IMR-90 (cell line): ENCODE results near the gene DBP. TPM values are rescaled to one million over a fixed set of nuclear protein-coding genes. Genes with fewer than 3 reads are reported as not detected.

Source experiments
- ATAC-seq: fragments of 200-7000 bp; cut with Tn5 transposase; 2 replicates; pipeline ENCODE4 v1.9.1; 2020; ENCODE audit warnings: low read depth, mild to moderate bottlenecking, moderate library complexity
- BruUV-seq: library from RNA; stranded (reverse); fragments of 400-500 nt; replicated peaks from 2 replicates; lab custom pipeline; 2021; lab: Mats Ljungman, UMichigan
- CTCF ChIA-PET: fragments of 300-600 bp; formaldehyde crosslinking; extraction: SDS; loops from one replicate; lab custom pipeline; 2021; ENCODE audit warnings: antibody characterized with exemption; lab: Yijun Ruan, JAX
- POLR2A ChIA-PET: fragments of 300-600 bp; sonication (Branson Sonifier 250); formaldehyde crosslinking; loops from one replicate; lab custom pipeline; 2022; ENCODE audit warnings: antibody characterized with exemption; ENCODE audit not compliant: unreplicated experiment; lab: Charles Lee
- DNase-seq: peaks from one replicate; pipeline ENCODE4 v3.0.0; 2013
- H2AFZ ChIP-seq: replicated peaks from 2 replicates; pipeline ENCODE3; 2013; ENCODE audit warnings: low read length, mild to moderate bottlenecking; ENCODE audit not compliant: poor library complexity
- H2AK5ac ChIP-seq: 2 replicates; pipeline ENCODE4 v1.6.1; 2013; ENCODE audit warnings: low read depth, low read length, inconsistent platforms
- H2AK9ac ChIP-seq: replicated peaks from 2 replicates; pipeline ENCODE3; 2013; ENCODE audit warnings: mild to moderate bottlenecking, low read depth, low read length, moderate library complexity; ENCODE audit not compliant: poor library complexity
- H2BK120ac ChIP-seq: 2 replicates; pipeline ENCODE4 v1.6.1; 2013; ENCODE audit warnings: low read depth, low read length, inconsistent platforms
- H2BK15ac ChIP-seq: 3 replicates; pipeline ENCODE4 v1.6.1; 2013; ENCODE audit warnings: low read depth, low read length, inconsistent platforms
- H2BK20ac ChIP-seq: 2 replicates; pipeline ENCODE4 v1.6.1; 2013; ENCODE audit warnings: low read depth, mild to moderate bottlenecking, inconsistent platforms, low read length, moderate library complexity
- H2BK5ac ChIP-seq: 2 replicates; pipeline ENCODE4 v1.6.1; 2013; ENCODE audit warnings: mild to moderate bottlenecking, low read depth, low read length, inconsistent platforms; ENCODE audit not compliant: poor library complexity, severe bottlenecking
- H3K14ac ChIP-seq: replicated peaks from 2 replicates; pipeline ENCODE4 v1.6.1; 2013; ENCODE audit warnings: low read depth, low read length, inconsistent platforms
- H3K18ac ChIP-seq: 2 replicates; pipeline ENCODE4 v1.6.1; 2013; ENCODE audit warnings: low read depth, low read length, control low read depth
- H3K23ac ChIP-seq: 2 replicates; pipeline ENCODE4 v1.6.1; 2013; ENCODE audit warnings: low read depth, low read length, inconsistent platforms
- H3K27ac ChIP-seq: 2 replicates; pipeline ENCODE4 v1.5.1; 2013; ENCODE audit warnings: mild to moderate bottlenecking, control low read depth, low read length; ENCODE audit not compliant: insufficient read depth
- H3K27me3 ChIP-seq: 2 replicates; pipeline ENCODE4 v1.6.1; 2013; ENCODE audit warnings: low read length; ENCODE audit not compliant: control insufficient read depth, insufficient read depth
- H3K36me3 ChIP-seq: 2 replicates; pipeline ENCODE4 v1.6.1; 2013; ENCODE audit warnings: low read length, mixed read lengths; ENCODE audit not compliant: control insufficient read depth, insufficient read depth
- H3K4ac ChIP-seq: 2 replicates; pipeline ENCODE4 v1.6.1; 2013; ENCODE audit warnings: low read depth, low read length, inconsistent platforms
- H3K4me1 ChIP-seq: 2 replicates; pipeline ENCODE4 v1.6.1; 2013; ENCODE audit warnings: low read length, mixed read lengths; ENCODE audit not compliant: control insufficient read depth, insufficient read depth
- H3K4me2 ChIP-seq: 2 replicates; pipeline ENCODE4 v1.6.1; 2013; ENCODE audit warnings: low read depth, mild to moderate bottlenecking, control low read depth, low read length, moderate library complexity
- H3K4me3 ChIP-seq: 2 replicates; pipeline ENCODE4 v1.5.1; 2013; ENCODE audit warnings: low read depth, mild to moderate bottlenecking, control low read depth, low read length, moderate library complexity; ENCODE audit not compliant: insufficient read depth
- H3K56ac ChIP-seq: 2 replicates; pipeline ENCODE4 v1.6.1; 2013; ENCODE audit warnings: low read length, inconsistent platforms; ENCODE audit not compliant: insufficient read depth; ENCODE audit errors: extremely low read depth
- H3K79me1 ChIP-seq, 2 experiments: 2 replicates each; pipeline ENCODE4 v1.6.1; 2013; ENCODE audit warnings: low read length in 2 of 2, inconsistent platforms in 1 of 2, low read depth in 1 of 2
- H3K9ac ChIP-seq: 2 replicates; pipeline ENCODE4 v1.6.1; 2013; ENCODE audit warnings: low read depth, low read length, control low read depth
- H3K9me1 ChIP-seq: 2 replicates; pipeline ENCODE4 v1.6.1; 2013; ENCODE audit warnings: low read length, inconsistent platforms; ENCODE audit not compliant: insufficient read depth
- H3K9me3 ChIP-seq: 2 replicates; pipeline ENCODE4 v1.6.1; 2013; ENCODE audit warnings: low read length; ENCODE audit not compliant: control insufficient read depth, insufficient read depth
- H4K20me1 ChIP-seq: 2 replicates; pipeline ENCODE4 v1.6.1; 2013; ENCODE audit warnings: low read length, inconsistent platforms; ENCODE audit not compliant: insufficient read depth
- H4K5ac ChIP-seq: 2 replicates; pipeline ENCODE4 v1.6.1; 2013; ENCODE audit warnings: mild to moderate bottlenecking, low read depth, low read length, control low read depth
- H4K8ac ChIP-seq, 2 experiments: 2 replicates each; pipeline ENCODE4 v1.6.1; 2013; ENCODE audit warnings: low read depth in 2 of 2, low read length in 2 of 2, control low read depth in 1 of 2, inconsistent platforms in 1 of 2
- H4K91ac ChIP-seq: 2 replicates; pipeline ENCODE4 v1.6.1; 2013; ENCODE audit warnings: low read depth, low read length, inconsistent platforms; ENCODE audit not compliant: insufficient read depth
- BHLHE40 ChIP-seq: fragments of 150-350 bp; IDR thresholded peaks from 2 replicates; pipeline ENCODE4 v1.6.1; 2016; ENCODE audit warnings: mild to moderate bottlenecking, low read depth, low read length
- MAFK ChIP-seq: IDR thresholded peaks from 2 replicates; pipeline ENCODE4 v1.6.1; 2012; ENCODE audit warnings: low read depth, low read length, improper control_type of control experiment
- MAZ ChIP-seq: IDR thresholded peaks from 2 replicates; pipeline ENCODE4 v1.6.1; 2012; ENCODE audit warnings: low read depth, mild to moderate bottlenecking, low read length, improper control_type of control experiment, moderate library complexity, borderline replicate concordance
- MXI1 ChIP-seq: IDR thresholded peaks from 2 replicates; pipeline ENCODE4 v1.6.1; 2012; ENCODE audit warnings: low read depth, mild to moderate bottlenecking, low read length, moderate library complexity, borderline replicate concordance
- RFX5 ChIP-seq: IDR thresholded peaks from 2 replicates; pipeline ENCODE4 v1.8.0; 2012; ENCODE audit warnings: low read depth, mild to moderate bottlenecking, low read length, moderate library complexity
- WGBS, 2 experiments: methylation state at CpG; one replicate each; pipeline versions ENCODE4 v1.1.5 to v1.1.7; 2013; ENCODE audit warnings: missing lambda C conversion rate in 2 of 2; ENCODE audit not compliant: insufficient read length in 1 of 2; ENCODE audit errors: extremely low coverage in 2 of 2; 5-methylcytosine and 5-hydroxymethylcytosine counted together
- dilution Hi-C: fragments of 300-500 bp; cut with HindIII; formaldehyde crosslinking; loops from one replicate; pipeline ENCODE4 v1.14.3; 2018; ENCODE audit warnings: low sequenced_read_pairs; ENCODE audit not compliant: unreplicated experiment
- in situ Hi-C: fragments of 300-500 bp; cut with MboI; formaldehyde crosslinking; loops from 3 replicates; pipeline ENCODE4 v1.14.3; 2019; ENCODE audit warnings: low sequenced_read_pairs, inconsistent platforms, mixed read lengths
- intact Hi-C: fragments of 100-400 bp; cut with micrococcal nuclease; formaldehyde crosslinking; loops from 2 replicates; pipeline ENCODE4 v1.10.0; 2022
- polyA plus RNA-seq, 3 experiments: library from polyadenylated mRNA; depleted of rRNA; stranded (reverse); fragments of >200 nt; gene quantifications; 2 replicates each; pipeline ENCODE4 v1.2.3, GENCODE V29; 2012; ENCODE audit warnings: low replicate concordance in 1 of 3
- total RNA-seq: library from RNA; depleted of rRNA; stranded (reverse); fragments of >200 nt; gene quantifications from 2 replicates; pipeline ENCODE4 v1.2.3, GENCODE V29; 2012

DBP gene
- total and polyA plus RNA-seq, 2 of the 4 experiments (the other 2 are of a cell fraction), result 3.0 to 3.6 TPM

DNA sequence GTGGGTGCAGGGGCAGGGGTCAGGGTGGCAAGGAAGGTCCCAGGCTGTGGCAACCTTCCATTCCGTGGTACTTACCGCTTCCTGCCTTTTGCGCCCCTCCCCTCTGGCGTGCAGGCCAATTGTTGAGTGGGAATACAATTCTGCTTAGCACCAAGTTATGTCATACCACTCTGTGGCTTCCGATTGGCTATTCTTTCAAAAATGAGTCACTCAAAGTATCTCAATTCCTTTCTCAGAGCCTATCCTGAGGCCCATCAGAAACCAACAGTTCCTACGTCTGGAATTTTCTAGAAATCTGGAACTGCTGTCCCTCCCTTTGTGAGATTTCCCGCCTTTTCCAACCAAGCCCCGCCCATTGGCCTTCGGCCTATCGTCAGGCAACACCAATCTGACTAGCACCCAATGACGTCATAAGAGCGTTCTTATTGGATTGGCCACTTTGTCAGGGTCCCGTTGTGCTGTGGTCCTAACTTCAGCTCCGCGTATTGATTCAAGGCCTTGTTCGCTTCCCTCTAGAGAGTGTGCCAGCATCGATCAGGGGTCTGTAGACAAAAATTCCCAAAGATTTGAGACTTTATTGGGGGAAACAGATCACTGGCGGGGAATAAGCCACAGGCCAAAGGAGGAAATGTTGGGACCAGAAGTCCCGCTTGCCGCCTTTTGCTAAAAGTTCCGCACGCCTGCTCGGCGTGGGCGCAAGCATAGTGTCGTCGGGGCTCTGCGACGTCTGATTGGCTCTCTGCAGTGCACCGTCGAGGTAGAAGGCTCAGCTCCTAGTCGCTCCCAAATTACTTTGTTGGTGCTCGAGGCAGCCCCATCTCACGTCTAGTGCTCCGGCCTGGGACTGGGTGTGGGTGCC, 23.9 kb upstream of the DBP start:
- dilution Hi-C loops, result no loop called here
- POLR2A ChIA-PET, result no interaction called here

More for the DNA sequence above, 23.9 kb upstream of the DBP start:
- BruUV-seq, result no TSS peak
- peaks cover 3% of the 10 kb centered on the region for H3K4me1 ChIP-seq
- no peak overlapping the region for H3K56ac ChIP-seq
- in situ Hi-C loops (no loop called here), intact Hi-C loops (no loop called here)
- no peak overlapping the region for H3K14ac ChIP-seq
- H3K23ac ChIP-seq, result no peak overlapping the region
- H3K4me2 ChIP-seq, result peak overlapping the region; percentile 45
- H4K8ac ChIP-seq, result peak overlapping the region in 1 of 2 experiments; percentile 54; a peak in 1 of 4 replicates
- no peaks in the 10 kb centered on the region for H3K79me1 ChIP-seq
- H3K9ac ChIP-seq, result no peak overlapping the region
- H4K91ac ChIP-seq, result no peak overlapping the region
- H4K5ac ChIP-seq, result no peak overlapping the region
- peak overlapping the region; percentile 68 for H2AFZ ChIP-seq
- peaks cover 3% of the 10 kb centered on the region; the same call in 1 of the 2 replicates for H3K9me1 ChIP-seq
- H3K27ac ChIP-seq, result no peak overlapping the region
- H3K27me3 ChIP-seq, result no peaks in the 10 kb centered on the region
- DNase-seq, result peak; percentile 86
- H3K4ac ChIP-seq, result no peak overlapping the region
- H2BK20ac ChIP-seq, result no peak overlapping the region
- H2BK15ac ChIP-seq, result no peak overlapping the region
- H2AK9ac ChIP-seq, result no peak overlapping the region
- H2AK5ac ChIP-seq, result no peak overlapping the region
- no peak overlapping the region for H2BK5ac ChIP-seq
- ATAC-seq, result peak; percentile 82
- H3K9me3 ChIP-seq, result no peaks in the 10 kb centered on the region
- H3K36me3 ChIP-seq, result no peaks in the 10 kb centered on the region
- H3K18ac ChIP-seq, result no peak overlapping the region
- no peaks in the 10 kb centered on the region for H4K20me1 ChIP-seq
- no peak overlapping the region for H2BK120ac ChIP-seq
- whole genome bisulfite sequencing, 2 experiments, result 91% methylated on average over 31 of the region's 35 CpGs; no CpG with 5 or more reads in 1 of the 2 experiments
- TF ChIP-seq MAFK, result no peak
- peak; percentile 29; the same call in 1 of the 2 replicates for TF ChIP-seq MAZ
- peak; percentile 29; the same call in 1 of the 2 replicates for TF ChIP-seq BHLHE40
- no peak for TF ChIP-seq MXI1
- peak; percentile 97 for TF ChIP-seq RFX5
- CTCF ChIA-PET, result no interaction called here
- H3K4me3 ChIP-seq, result no peak overlapping the region
